BLaER1 treated with 17β-estradiol and CSF1 and Interleukin-3, amounts not matched to agents 10 nM and 100 nM (cell line): Measurements from ENCODE around the gene TOMM40.

Experiments used
- H3K27ac ChIP-seq, 11 experiments: shearing (Covaris generic); formaldehyde crosslinking; 2 replicates each; pipeline ENCODE4 v1.8.1; 2022
- H3K27me3 ChIP-seq, 11 experiments: shearing (Covaris generic); formaldehyde crosslinking; 2 replicates each; pipeline ENCODE4 v1.8.1; 2022
- H3K36me3 ChIP-seq, 11 experiments: shearing (Covaris generic); formaldehyde crosslinking; 2 replicates each; pipeline ENCODE4 v1.8.1; 2022
- H3K4me1 ChIP-seq, 10 experiments: shearing (Covaris generic); formaldehyde crosslinking; 2 replicates each; pipeline ENCODE4 v1.8.1; 2022
- H3K4me2 ChIP-seq, 11 experiments: shearing (Covaris generic); formaldehyde crosslinking; 2 replicates each; pipeline ENCODE4 v1.8.1; 2022
- H3K4me3 ChIP-seq, 10 experiments: shearing (Covaris generic); formaldehyde crosslinking; 2 replicates each; pipeline ENCODE4 v1.8.1; 2022
- H3K9ac ChIP-seq, 11 experiments: shearing (Covaris generic); formaldehyde crosslinking; 2 replicates each; pipeline ENCODE4 v1.8.1; 2022
- H3K9me3 ChIP-seq, 11 experiments: shearing (Covaris generic); formaldehyde crosslinking; replicated peaks in 1 of 11; 2 replicates each; pipeline ENCODE4 v1.8.1; 2022
- H4K20me1 ChIP-seq, 11 experiments: shearing (Covaris generic); formaldehyde crosslinking; 2 replicates each; pipeline ENCODE4 v1.8.1; 2022
- Cebpa-rat ChIP-seq, 11 experiments: shearing (Covaris generic); IDR thresholded peaks; 2 replicates each; pipeline ENCODE4 v1.8.1; 2022

The TOMM40 gene

DNA sequence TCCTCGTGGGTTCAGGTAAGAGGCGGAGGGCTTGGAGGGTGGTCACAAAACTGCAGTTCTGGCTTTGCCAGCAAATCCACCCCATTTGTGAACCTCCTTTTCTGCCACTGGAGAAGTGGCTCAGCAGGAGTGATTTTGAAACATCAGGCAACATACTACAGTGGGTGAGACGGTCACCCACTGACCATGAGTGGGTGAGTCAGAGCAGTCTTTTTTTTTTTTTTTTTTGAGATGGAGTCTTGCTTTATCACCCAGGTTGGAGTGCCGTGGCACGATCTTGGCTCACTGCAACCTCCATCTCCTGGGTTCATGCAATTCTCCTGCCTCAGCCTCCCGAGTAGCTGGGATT lies 3.0 kb downstream of the TOMM40 start:
- no peak overlapping the region for H3K27ac ChIP-seq
- no peak for TF ChIP-seq Cebpa-rat (IDR thresholded peaks at IDR 0.05)
- H3K4me2 ChIP-seq = no peak overlapping the region
- peaks cover 0 to 78% (median 64%) of the 10 kb centered on the region in 11 experiments; a peak in 18 of 22 replicates for H4K20me1 ChIP-seq
- no peaks in the 10 kb centered on the region for H3K27me3 ChIP-seq
- H3K4me3 ChIP-seq = no peak overlapping the region
- H3K9me3 ChIP-seq = no peaks in the 10 kb centered on the region
- peak overlapping the region in 4 of 11 experiments; percentile 91 to 97 (median 95); a peak in 6 of 22 replicates for H3K9ac ChIP-seq
- peaks cover 20 to 35% (median 26%) of the 10 kb centered on the region in 10 experiments for H3K4me1 ChIP-seq
- peaks cover 65 to 74% (median 68%) of the 10 kb centered on the region in 11 experiments for H3K36me3 ChIP-seq

- H3K4me2 ChIP-seq = no peak overlapping the region
- H3K36me3 ChIP-seq = peaks cover 68 to 80% (median 77%) of the 10 kb centered on the region in 11 experiments
- no peaks in the 10 kb centered on the region for H3K9me3 ChIP-seq
- H3K27ac ChIP-seq = no peak overlapping the region
- H3K9ac ChIP-seq = peak overlapping the region in 6 of 11 experiments; percentile 24 to 46 (median 35); a peak in 6 of 22 replicates
- peaks cover 12 to 26% (median 19%) of the 10 kb centered on the region in 10 experiments for H3K4me1 ChIP-seq
- H3K27me3 ChIP-seq = no peaks in the 10 kb centered on the region
- H4K20me1 ChIP-seq = peaks cover 0 to 88% (median 74%) of the 10 kb centered on the region in 11 experiments; a peak in 18 of 22 replicates
- TF ChIP-seq Cebpa-rat (IDR thresholded peaks at IDR 0.05) = no peak
- H3K4me3 ChIP-seq = no peak overlapping the region
Measured at GRCh38 chr19:44894946-44895345, 3.9 kb downstream of the TOMM40 start.

DNA sequence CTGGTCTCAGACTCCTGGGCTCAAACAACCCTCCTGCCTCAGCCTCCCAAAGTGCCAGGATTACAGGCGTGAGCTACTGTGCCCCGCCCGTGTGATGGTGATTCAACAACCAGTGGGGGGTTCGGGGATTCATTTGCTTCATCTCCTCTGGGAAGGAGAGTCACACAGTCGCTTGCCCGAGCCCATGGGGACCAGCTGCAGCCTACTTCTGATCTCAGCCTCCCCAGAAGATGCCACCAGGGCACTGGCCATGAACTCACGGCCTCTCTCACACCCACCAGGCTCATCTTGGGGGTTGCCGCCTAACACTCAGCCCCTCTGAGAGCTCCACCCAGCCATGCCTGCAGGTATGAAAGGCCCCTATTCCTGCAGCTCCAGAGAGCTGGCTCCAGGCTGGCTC lies 6.8 kb downstream of the TOMM40 start:
- H3K27ac ChIP-seq = no peak overlapping the region
- peaks cover 2 to 13% (median 6%) of the 10 kb centered on the region in 10 experiments for H3K4me1 ChIP-seq
- H3K9me3 ChIP-seq = no peaks in the 10 kb centered on the region
- H3K4me2 ChIP-seq = no peak overlapping the region
- TF ChIP-seq Cebpa-rat (IDR thresholded peaks at IDR 0.05) = no peak
- H3K4me3 ChIP-seq = no peak overlapping the region
- H3K9ac ChIP-seq = peak overlapping the region in 1 of 11 experiments; percentile 19; a peak in 1 of 22 replicates
- H3K27me3 ChIP-seq = no peaks in the 10 kb centered on the region
- H3K36me3 ChIP-seq = peaks cover 91 to 100% (median 98%) of the 10 kb centered on the region in 11 experiments
- H4K20me1 ChIP-seq = peaks cover 0 to 100% (median 89%) of the 10 kb centered on the region in 11 experiments; a peak in 18 of 22 replicates

DNA sequence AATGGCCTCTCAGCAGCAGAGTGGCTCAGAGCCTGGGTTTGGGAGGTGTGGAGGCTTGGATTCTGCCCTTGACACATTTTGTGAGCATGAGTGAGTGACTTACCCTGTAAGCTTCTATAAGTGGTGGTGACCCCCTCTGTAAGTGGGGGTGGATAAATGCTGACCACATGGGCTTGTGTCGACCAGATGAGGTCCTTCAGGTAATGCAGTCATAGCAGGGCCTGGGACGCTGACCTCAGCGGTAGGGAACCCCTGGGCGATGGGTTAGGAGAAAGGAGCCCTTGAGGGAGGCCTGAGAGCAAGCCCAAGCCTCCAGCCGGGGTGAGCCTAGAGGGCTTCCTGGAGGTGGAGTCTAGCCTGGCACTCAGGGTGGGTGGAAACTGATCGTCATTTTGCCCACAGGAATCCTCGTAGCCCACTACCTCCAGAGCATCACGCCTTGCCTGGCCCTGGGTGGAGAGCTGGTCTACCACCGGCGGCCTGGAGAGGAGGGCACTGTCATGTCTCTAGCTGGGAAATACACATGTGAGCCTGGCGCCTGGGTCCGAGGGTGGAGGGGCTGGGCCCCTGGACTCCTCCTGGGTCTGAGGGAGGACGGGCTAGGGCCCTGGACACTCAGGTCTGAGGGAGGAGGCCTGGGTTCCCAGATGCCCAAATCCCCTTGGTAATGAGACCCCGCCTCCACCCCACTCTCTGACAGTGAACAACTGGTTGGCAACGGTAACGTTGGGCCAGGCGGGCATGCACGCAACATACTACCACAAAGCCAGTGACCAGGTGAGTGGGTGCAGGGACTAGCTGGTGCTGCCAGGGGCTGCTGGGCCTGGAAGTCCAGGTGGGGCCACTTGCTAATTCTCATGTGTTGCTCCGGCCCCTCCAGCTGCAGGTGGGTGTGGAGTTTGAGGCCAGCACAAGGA lies 9.5 kb downstream of the TOMM40 start:
- Histone ChIP-seq H3K4me2 (no peak overlapping the region), H3K4me1 (peaks cover 0 to 18% (median 5%) of the 10 kb centered on the region in 10 experiments; a peak in 12 of 20 replicates), H3K36me3 (peaks cover 65 to 92% (median 86%) of the 10 kb centered on the region in 11 experiments), H4K20me1 (peaks cover 0 to 91% (median 71%) of the 10 kb centered on the region in 11 experiments; a peak in 18 of 22 replicates), H3K27ac (no peak overlapping the region), H3K9me3 (no peaks in the 10 kb centered on the region), H3K4me3 (no peak overlapping the region), H3K27me3 (peaks cover 3 to 5% (median 4%) of the 10 kb centered on the region in 11 experiments; a peak in 18 of 22 replicates), H3K9ac (peak overlapping the region in 1 of 11 experiments; percentile 29; a peak in 1 of 22 replicates)
- TF ChIP-seq Cebpa-rat (IDR thresholded peaks at IDR 0.05) = no peak

- no peak overlapping the region for H3K4me3 ChIP-seq
Measured at GRCh38 chr19:44903216-44903601, 12.2 kb downstream of the TOMM40 start.

DNA sequence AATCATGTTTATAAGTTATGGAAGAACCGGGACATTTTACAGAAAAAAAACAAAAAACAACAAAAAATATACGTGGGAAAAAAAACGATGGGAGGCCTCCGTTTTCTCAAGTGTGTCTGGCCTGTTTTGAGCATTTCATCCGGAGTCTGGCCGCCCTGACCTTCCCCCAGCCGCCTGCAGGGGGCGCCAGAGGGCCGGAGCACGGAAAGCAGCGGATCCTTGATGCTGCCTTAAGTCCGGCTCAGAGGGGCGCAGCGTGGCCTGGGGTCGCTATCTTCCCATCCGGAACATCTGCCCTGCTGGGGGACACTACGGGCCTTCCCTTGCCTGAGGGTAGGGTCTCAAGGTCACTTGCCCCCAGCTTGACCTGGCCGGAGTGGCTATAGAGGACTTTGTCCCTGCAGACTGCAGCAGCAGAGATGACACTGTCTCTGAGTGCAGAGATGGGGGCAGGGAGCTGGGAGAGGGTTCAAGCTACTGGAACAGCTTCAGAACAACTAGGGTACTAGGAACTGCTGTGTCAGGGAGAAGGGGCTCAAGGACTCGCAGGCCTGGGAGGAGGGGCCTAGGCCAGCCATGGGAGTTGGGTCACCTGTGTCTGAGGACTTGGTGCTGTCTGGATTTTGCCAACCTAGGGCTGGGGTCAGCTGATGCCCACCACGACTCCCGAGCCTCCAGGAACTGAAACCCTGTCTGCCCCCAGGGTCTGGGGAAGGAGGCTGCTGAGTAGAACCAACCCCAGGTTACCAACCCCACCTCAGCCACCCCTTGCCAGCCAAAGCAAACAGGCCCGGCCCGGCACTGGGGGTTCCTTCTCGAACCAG lies 12.8 kb downstream of the TOMM40 start:
- Histone ChIP-seq H3K9me3 (no peaks in the 10 kb centered on the region), H3K27ac (peak overlapping the region in 1 of 11 experiments; percentile 29; a peak in 2 of 22 replicates), H4K20me1 (peaks cover 0 to 58% (median 44%) of the 10 kb centered on the region in 11 experiments; a peak in 17 of 22 replicates), H3K9ac (peak overlapping the region in 2 of 11 experiments; percentile 8 to 40; a peak in 3 of 22 replicates), H3K4me2 (peak overlapping the region in 2 of 11 experiments; percentile 25 to 54; a peak in 3 of 22 replicates), H3K27me3 (peaks cover 7 to 15% (median 9%) of the 10 kb centered on the region in 11 experiments; a peak in 19 of 22 replicates), H3K36me3 (peaks cover 34 to 59% (median 54%) of the 10 kb centered on the region in 11 experiments), H3K4me1 (peaks cover 0 to 22% (median 8%) of the 10 kb centered on the region in 10 experiments; a peak in 12 of 20 replicates), H3K4me3 (no peak overlapping the region)
- no peak for TF ChIP-seq Cebpa-rat (IDR thresholded peaks at IDR 0.05)

More at GRCh38 chr19:44903216-44903601, 12.2 kb downstream of the TOMM40 start:
- Histone ChIP-seq H3K36me3 (peaks cover 39 to 65% (median 59%) of the 10 kb centered on the region in 11 experiments), H3K4me1 (peaks cover 0 to 22% (median 8%) of the 10 kb centered on the region in 10 experiments; a peak in 12 of 20 replicates), H3K27me3 (peaks cover 7 to 15% (median 9%) of the 10 kb centered on the region in 11 experiments; a peak in 19 of 22 replicates), H4K20me1 (peaks cover 0 to 64% (median 45%) of the 10 kb centered on the region in 11 experiments; a peak in 17 of 22 replicates), H3K27ac (no peak overlapping the region), H3K9ac (no peak overlapping the region), H3K4me2 (no peak overlapping the region), H3K9me3 (no peaks in the 10 kb centered on the region)
- no peak for TF ChIP-seq Cebpa-rat (IDR thresholded peaks at IDR 0.05)

DNA sequence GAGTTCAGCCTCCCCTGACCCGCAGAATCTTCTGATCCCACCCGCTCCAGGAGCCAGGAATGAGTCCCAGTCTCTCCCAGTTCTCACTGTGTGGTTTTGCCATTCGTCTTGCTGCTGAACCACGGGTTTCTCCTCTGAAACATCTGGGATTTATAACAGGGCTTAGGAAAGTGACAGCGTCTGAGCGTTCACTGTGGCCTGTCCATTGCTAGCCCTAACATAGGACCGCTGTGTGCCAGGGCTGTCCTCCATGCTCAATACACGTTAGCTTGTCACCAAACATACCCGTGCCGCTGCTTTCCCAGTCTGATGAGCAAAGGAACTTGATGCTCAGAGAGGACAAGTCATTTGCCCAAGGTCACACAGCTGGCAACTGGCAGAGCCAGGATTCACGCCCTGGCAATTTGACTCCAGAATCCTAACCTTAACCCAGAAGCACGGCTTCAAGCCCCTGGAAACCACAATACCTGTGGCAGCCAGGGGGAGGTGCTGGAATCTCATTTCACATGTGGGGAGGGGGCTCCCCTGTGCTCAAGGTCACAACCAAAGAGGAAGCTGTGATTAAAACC lies 13.5 kb downstream of the TOMM40 start:
- Histone ChIP-seq H3K9ac (no peak overlapping the region; a peak in 1 of 22 replicates), H3K4me2 (peak overlapping the region in 1 of 11 experiments; percentile 54; a peak in 2 of 22 replicates), H4K20me1 (peaks cover 0 to 53% (median 38%) of the 10 kb centered on the region in 11 experiments; a peak in 17 of 22 replicates), H3K27ac (no peak overlapping the region), H3K4me1 (peaks cover 0 to 23% (median 8%) of the 10 kb centered on the region in 10 experiments; a peak in 12 of 20 replicates), H3K4me3 (no peak overlapping the region), H3K9me3 (no peaks in the 10 kb centered on the region), H3K36me3 (peaks cover 34 to 53% (median 47%) of the 10 kb centered on the region in 11 experiments), H3K27me3 (peaks cover 7 to 15% (median 9%) of the 10 kb centered on the region in 11 experiments; a peak in 19 of 22 replicates)
- TF ChIP-seq Cebpa-rat (IDR thresholded peaks at IDR 0.05) = no peak
